Hepatocyte (in vitro differentiated cells): ENCODE data around the gene BAIAP2L1.
"Not testable (repeated sequence)": the region's sequence is repeated elsewhere in the genome, so short reads cannot be mapped to it uniquely, and the experiment has no call there.

ENCODE experiments used
- EZH2 ChIP-seq: fragments of 200-600 bp; sonication (generic); IDR thresholded peaks from 2 replicates; pipeline ENCODE4 v1.6.1; 2016; ENCODE audit warnings: antibody characterized with exemption, mild to moderate bottlenecking, borderline replicate concordance
- TF ChIP-seq, protein P1 (sequence below): fragments of 200-600 bp; sonication (generic); IDR thresholded peaks from 2 replicates; pipeline ENCODE4 v1.5.1; 2016; ENCODE audit warnings: antibody characterized with exemption, mild to moderate bottlenecking; ENCODE audit not compliant: poor library complexity

DNA sequence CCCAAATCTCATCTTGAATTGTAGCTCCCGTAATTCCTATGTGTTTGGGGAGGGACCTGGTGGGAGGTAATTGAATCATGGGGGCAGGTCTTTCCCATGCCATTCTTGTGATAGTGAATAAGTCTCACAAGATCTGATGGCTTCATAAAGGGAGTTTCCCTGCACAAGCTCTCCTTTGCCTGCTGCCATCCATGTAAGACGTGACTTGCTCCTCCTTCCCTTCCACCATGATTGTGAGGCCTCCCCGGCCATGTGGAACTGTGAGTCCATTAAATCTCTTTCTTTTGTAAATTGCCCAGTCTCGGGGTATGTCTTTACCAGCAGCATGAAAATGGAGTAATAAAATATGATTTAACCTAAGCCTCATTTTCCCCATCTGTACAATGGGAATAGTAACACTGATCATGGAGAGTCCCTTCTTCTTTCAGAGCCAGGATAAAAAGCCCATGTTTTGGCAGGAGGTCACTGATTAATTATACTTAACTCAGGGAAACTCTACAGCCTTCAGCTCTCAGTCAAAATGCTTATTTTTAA lies 84.8 kb downstream of the BAIAP2L1 start:
- TF ChIP-seq, protein P1, sequence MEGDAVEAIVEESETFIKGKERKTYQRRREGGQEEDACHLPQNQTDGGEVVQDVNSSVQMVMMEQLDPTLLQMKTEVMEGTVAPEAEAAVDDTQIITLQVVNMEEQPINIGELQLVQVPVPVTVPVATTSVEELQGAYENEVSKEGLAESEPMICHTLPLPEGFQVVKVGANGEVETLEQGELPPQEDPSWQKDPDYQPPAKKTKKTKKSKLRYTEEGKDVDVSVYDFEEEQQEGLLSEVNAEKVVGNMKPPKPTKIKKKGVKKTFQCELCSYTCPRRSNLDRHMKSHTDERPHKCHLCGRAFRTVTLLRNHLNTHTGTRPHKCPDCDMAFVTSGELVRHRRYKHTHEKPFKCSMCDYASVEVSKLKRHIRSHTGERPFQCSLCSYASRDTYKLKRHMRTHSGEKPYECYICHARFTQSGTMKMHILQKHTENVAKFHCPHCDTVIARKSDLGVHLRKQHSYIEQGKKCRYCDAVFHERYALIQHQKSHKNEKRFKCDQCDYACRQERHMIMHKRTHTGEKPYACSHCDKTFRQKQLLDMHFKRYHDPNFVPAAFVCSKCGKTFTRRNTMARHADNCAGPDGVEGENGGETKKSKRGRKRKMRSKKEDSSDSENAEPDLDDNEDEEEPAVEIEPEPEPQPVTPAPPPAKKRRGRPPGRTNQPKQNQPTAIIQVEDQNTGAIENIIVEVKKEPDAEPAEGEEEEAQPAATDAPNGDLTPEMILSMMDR = not testable (repeated sequence)
- not testable (repeated sequence) for TF ChIP-seq EZH2
